Type B pancreatic cell (in vitro differentiated cells): ENCODE results near the gene FCRL6. TPM values are rescaled to one million over a fixed set of nuclear protein-coding genes. Genes with fewer than 3 reads are reported as not detected.

ENCODE experiments used
- DNase-seq: peaks from one replicate; pipeline ENCODE4 v3.0.0; 2021; ENCODE audit warnings: mixed read lengths; ENCODE audit not compliant: unreplicated experiment; ENCODE audit errors: extremely low spot score
- H3K27ac Mint-ChIP-seq: 2 replicates; pipeline ENCODE4 v1.8.0; 2021; ENCODE audit warnings: mild to moderate bottlenecking, mixed read lengths
- H3K27me3 Mint-ChIP-seq: 2 replicates; pipeline ENCODE4 v1.8.0; 2021; ENCODE audit warnings: mixed read lengths
- H3K36me3 Mint-ChIP-seq: 2 replicates; pipeline ENCODE4 v1.8.0; 2021; ENCODE audit warnings: mixed read lengths
- H3K4me1 Mint-ChIP-seq: one replicate; pipeline ENCODE4 v1.8.0; 2021; ENCODE audit warnings: mixed read lengths; ENCODE audit not compliant: unreplicated experiment
- H3K4me3 Mint-ChIP-seq: 2 replicates; pipeline ENCODE4 v1.8.0; 2021; ENCODE audit warnings: mild to moderate bottlenecking, mixed read lengths
- H3K9me3 Mint-ChIP-seq: 2 replicates; pipeline ENCODE4 v1.8.0; 2021; ENCODE audit warnings: mixed read lengths
- total RNA-seq: library from RNA; stranded (reverse); gene quantifications from 2 replicates; pipeline ENCODE4 v1.2.1, GENCODE V29; 2021; ENCODE audit warnings: low replicate concordance
- TF ChIP-seq, protein P1 (sequence below): fragments of 200-600 bp; sonication (generic); conservative IDR thresholded peaks from 2 replicates; pipeline ENCODE4 v1.5.0; 2021; ENCODE audit warnings: antibody characterized with exemption, mild to moderate bottlenecking

The FCRL6 gene
- total RNA-seq, 1 donor from 2014 or later: not detected

DNA sequence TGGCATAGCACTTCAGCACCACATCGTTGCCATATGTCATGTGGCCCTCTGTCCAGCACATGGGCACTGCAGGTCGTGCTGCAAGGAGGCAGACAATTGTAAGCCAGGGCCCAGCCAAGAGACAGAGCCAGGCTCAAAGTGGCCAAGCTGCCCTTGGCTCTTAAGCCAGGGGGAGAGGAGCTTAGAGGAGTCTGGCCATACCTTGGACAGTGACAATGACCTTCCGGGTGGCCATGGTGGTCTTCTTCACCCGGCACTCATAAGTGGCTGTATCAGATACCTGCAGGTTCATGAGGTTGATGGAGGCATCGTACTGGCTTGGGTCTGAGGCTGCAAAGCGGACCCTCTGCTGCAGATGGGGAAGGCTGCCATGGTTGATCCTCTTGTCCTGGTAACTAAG, 55.7 kb downstream of the FCRL6 start:
- Mint-ChIP-seq H3K36me3 (no peaks in the 10 kb centered on the region), H3K4me3 (no peak overlapping the region), H3K9me3 (no peaks in the 10 kb centered on the region), H3K27me3 (peaks cover 39% of the 10 kb centered on the region), H3K4me1 (peaks cover 7% of the 10 kb centered on the region), H3K27ac (no peak overlapping the region)
- TF ChIP-seq, protein P1, sequence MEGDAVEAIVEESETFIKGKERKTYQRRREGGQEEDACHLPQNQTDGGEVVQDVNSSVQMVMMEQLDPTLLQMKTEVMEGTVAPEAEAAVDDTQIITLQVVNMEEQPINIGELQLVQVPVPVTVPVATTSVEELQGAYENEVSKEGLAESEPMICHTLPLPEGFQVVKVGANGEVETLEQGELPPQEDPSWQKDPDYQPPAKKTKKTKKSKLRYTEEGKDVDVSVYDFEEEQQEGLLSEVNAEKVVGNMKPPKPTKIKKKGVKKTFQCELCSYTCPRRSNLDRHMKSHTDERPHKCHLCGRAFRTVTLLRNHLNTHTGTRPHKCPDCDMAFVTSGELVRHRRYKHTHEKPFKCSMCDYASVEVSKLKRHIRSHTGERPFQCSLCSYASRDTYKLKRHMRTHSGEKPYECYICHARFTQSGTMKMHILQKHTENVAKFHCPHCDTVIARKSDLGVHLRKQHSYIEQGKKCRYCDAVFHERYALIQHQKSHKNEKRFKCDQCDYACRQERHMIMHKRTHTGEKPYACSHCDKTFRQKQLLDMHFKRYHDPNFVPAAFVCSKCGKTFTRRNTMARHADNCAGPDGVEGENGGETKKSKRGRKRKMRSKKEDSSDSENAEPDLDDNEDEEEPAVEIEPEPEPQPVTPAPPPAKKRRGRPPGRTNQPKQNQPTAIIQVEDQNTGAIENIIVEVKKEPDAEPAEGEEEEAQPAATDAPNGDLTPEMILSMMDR: no peak
- DNase-seq: no peak

DNA sequence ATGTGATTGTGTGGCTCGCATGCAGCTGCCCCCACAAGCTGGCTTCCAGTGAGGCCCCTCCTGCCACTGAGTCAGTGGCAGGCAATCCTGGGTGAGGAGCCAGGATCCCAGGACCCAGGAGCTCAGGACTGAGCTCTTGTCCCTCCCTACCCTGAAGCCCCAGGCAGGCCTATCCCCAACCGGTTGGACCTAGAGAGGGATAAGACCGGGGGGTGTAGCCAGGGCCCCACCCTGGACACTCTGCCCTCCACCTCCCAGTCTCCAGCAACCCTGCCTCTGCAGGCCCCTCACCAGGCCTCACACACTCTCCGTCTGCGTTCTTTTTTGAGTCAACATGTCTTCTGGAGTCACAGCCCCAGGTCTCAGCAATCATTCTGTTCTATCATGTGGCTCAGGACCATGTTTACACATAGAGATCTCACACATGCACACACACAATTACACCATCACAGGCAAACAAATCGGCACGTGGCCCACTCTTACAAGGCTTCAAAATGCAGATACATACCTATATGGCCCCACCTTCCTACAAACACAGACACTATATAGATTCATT, 57.7 kb downstream of the FCRL6 start:
- Mint-ChIP-seq H3K27ac (no peak overlapping the region), H3K4me1 (no peaks in the 10 kb centered on the region), H3K9me3 (no peaks in the 10 kb centered on the region), H3K27me3 (peaks cover 35% of the 10 kb centered on the region), H3K4me3 (no peak overlapping the region), H3K36me3 (no peaks in the 10 kb centered on the region)
- no peak for DNase-seq
- TF ChIP-seq, protein P1: no peak

DNA sequence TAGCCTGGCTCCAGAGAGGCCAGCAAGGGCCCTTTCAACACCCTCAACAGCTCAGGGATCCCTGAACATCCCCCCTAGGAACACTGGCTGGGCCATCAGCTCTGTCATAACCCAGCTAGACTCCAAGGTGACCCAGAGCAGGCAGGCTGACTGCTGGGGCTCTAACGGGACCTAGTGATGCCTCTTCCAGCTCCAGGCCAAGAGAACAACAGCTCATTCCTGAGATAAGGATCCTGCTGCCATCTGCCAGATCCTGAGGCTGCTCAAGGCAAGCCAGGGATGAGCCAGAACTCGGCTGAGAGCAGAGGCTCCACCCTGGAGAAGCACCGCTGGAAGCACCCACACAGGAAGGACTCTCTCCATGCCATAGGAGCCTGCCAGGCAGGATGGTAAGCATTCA, 58.3 kb downstream of the FCRL6 start:
- Mint-ChIP-seq H3K27me3 (peaks cover 31% of the 10 kb centered on the region), H3K27ac (no peak overlapping the region), H3K36me3 (no peaks in the 10 kb centered on the region), H3K4me3 (no peak overlapping the region), H3K9me3 (no peaks in the 10 kb centered on the region), H3K4me1 (no peaks in the 10 kb centered on the region)
- TF ChIP-seq, protein P1: no peak
- no peak for DNase-seq

DNA sequence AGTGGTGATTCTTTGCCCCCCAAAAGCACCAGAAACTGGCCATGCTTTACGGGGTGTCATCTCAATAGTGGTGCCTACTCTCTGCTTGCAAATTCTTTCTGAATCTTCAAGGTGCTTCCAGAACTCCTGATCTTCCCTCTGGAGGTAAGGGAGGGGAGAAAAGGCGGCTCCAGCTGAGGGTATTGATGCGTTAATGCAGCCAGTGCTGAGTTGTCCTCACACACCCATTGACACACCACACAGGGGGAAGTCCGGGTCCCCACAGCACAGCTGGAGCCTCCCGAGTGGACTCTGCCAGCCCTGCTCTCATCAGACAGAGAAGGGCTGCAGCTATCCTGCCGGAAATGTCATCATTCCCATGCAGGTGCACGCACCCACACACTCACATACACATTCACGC, 59.1 kb downstream of the FCRL6 start:
- H3K4me1 Mint-ChIP-seq: no peaks in the 10 kb centered on the region
- no peaks in the 10 kb centered on the region for H3K36me3 Mint-ChIP-seq
- TF ChIP-seq, protein P1: no peak

DNA sequence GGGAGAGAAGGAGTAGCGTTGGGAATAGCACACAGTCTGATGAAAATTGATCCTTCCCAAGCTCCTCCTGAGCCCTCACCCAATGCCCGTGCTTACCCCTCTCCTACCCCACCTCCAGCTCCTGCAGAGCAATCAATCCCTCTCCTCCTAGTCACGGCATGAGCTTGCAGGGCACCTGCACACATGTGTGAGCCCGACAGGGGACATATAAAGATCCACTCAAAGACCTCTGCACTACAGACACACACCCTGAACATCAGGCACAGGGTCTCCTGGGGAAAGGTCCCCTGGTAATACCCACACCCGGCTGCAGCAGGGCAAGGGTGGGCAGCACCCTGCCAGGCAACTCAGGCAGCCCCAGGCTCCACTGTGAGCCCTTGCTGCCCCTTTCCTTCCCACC, 59.9 kb downstream of the FCRL6 start:
- H3K36me3 Mint-ChIP-seq: no peaks in the 10 kb centered on the region
- DNase-seq: no peak
- H3K4me3 Mint-ChIP-seq: no peak overlapping the region
- no peaks in the 10 kb centered on the region for H3K4me1 Mint-ChIP-seq
- peaks cover 31% of the 10 kb centered on the region for H3K27me3 Mint-ChIP-seq
- TF ChIP-seq, protein P1: no peak
- H3K27ac Mint-ChIP-seq: no peak overlapping the region
- H3K9me3 Mint-ChIP-seq: no peaks in the 10 kb centered on the region

More for the DNA sequence above, 59.1 kb downstream of the FCRL6 start:
- H3K9me3 Mint-ChIP-seq: no peaks in the 10 kb centered on the region
- no peak overlapping the region for H3K4me3 Mint-ChIP-seq
- peaks cover 32% of the 10 kb centered on the region for H3K27me3 Mint-ChIP-seq
- H3K27ac Mint-ChIP-seq: no peak overlapping the region
- DNase-seq: no peak

DNA sequence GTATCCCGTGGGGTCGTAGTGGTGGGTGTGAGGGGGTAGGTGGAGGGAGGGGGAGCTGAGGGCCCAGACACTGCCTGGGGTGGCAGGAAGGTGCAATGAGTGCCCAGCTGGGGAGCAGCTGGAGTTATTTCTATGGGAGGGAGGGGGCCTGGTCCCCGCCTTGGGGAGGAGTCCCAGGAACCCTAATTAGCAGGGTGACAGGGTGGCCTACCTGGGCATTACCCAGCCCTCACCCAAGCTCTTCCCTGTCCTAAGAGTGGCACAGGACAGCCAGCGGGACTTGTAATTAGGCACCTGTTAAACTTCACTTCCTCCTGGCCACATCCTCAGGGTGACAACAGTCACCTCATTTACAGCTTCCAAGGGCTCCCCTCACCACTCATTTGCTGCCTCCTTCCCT, 60.4 kb downstream of the FCRL6 start, which contains the start of gene VSIG8:
TSS of gene VSIG8 (minus strand) at position 101 of the 400 bp plus-strand sequence. CDS start 136 bp downstream, outside the sequence.
- H3K9me3 Mint-ChIP-seq: no peaks in the 10 kb centered on the region
- H3K4me3 Mint-ChIP-seq: no peak within 1 kb of the TSS
- peaks cover 31% of the 10 kb centered on the region for H3K27me3 Mint-ChIP-seq
- TF ChIP-seq, protein P1: no peak
- H3K27ac Mint-ChIP-seq: no peak within 1 kb of the TSS
- no peak for DNase-seq
- no peaks in the 10 kb centered on the region for H3K4me1 Mint-ChIP-seq
- H3K36me3 Mint-ChIP-seq: no peaks in the 10 kb centered on the region
